Uterine smooth muscle cell (primary cell): ENCODE measurements around the gene KRT77. TPM values are rescaled to one million over a fixed set of nuclear protein-coding genes. Genes with fewer than 3 reads are reported as not detected.

Experiments
- total RNA-seq: library from RNA; depleted of rRNA; stranded (reverse); fragments of >200 nt; gene quantifications from 2 replicates; pipeline ENCODE4 v1.2.3, GENCODE V29; 2014

The KRT77 gene
- not detected in 2 replicates for total RNA-seq

DNA sequence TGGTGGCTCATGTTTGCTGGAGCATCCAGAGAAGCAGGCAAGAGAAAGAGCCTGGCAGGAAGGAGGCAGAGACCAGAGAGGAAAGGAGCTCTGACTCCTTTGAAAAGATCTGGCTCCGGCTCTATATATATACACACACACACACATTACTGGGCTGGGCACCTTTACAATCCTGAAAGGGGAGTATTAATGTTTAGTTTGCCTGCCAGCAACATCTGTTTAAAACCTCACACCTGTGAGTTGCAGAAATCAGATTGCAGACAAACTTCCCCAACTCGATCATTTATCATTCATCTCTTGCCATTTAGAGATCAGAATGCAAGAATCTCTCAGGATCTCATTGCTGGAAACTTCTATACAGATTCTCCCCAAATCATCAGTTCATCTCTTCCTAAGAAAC is at the start of gene KRT77:
KRT77 (minus strand) TSS at position 101 of the 400 bp plus-strand sequence; CDS start at position 11, 90 bp downstream.

DNA sequence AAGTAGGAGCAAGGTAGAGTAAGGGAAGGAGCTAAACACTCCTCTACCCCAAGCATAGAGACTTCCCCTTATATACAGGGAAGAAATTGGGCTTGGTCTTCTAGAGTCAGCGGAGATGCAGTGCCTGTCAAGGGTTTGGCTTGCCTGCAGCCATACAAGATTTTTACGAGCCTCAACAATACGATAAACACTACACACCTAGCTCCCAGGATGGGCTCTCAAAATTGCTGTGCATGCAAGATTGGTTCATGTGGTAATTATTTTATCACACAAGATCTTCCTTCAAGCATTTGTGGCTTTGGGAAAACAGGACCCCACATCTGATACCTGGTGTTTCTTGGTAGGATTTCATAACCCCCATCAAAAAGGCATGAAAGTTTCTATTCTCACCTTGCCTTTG is 23.0 kb downstream of the KRT77 start, which contains the start of gene KRT1:
KRT1 (minus strand) TSS at position 45 of the 400 bp plus-strand sequence. CDS start 59 bp downstream, outside the sequence.

DNA sequence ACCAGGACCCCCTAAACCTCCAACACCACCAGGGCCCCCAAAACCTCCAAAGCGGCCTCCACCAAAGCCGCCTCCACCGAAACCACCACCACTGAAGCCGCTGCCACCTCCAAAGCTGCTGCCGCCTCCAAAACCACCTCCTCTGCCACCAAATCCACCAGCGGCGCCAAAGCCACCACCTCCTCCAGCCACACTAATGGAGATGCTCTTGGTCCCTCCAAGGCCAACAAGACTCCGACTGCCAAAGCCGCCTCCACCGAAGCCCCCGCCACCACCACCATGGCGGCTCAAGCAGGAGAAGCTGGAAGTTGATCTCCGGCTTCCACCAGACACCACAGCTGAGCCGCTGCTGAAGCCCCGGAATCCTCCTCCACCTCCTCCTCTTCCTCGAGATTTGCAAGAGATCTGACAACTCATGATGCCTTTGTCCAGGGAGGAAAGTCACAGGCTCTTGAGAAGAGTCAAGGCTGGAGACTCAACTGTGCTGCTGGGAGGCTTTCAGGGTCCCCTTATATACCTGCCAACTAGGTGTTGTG is 51.5 kb downstream of the KRT77 start, which contains the start of gene KRT2:
KRT2 (minus strand) TSS at position 486 of the 536 bp plus-strand sequence; CDS start at position 417, 69 bp downstream.

Other genes with a start within 250 kb of the KRT77 start
- not detected in 2 replicates for gene KRT6C, start 229.7 kb downstream of the KRT77 start, total RNA-seq
- not detected in 2 replicates for gene KRT6A, start 210.3 kb downstream of the KRT77 start, total RNA-seq
- 0.22 TPM in 1 of 2 replicates, not detected in the other for gene KRT5, start 183.1 kb downstream of the KRT77 start, total RNA-seq
- not detected in 2 replicates for gene KRT71, start 150.4 kb downstream of the KRT77 start, total RNA-seq
- not detected in 2 replicates for gene KRT74, start 129.7 kb downstream of the KRT77 start, total RNA-seq
- gene KRT72, start 102.1 kb downstream of the KRT77 start, total RNA-seq: not detected in 2 replicates
- gene KRT73, start 85.0 kb downstream of the KRT77 start, total RNA-seq: not detected in 2 replicates
- gene KRT2, start 51.3 kb downstream of the KRT77 start, total RNA-seq: not detected in 2 replicates
- gene KRT1, start 23.1 kb downstream of the KRT77 start, total RNA-seq: not detected in 2 replicates
- not detected in 2 replicates for gene KRT76, start 73.8 kb upstream of the KRT77 start, total RNA-seq
- gene KRT3, start 92.6 kb upstream of the KRT77 start, total RNA-seq: not detected in 2 replicates
- gene KRT4, start 110.6 kb upstream of the KRT77 start, total RNA-seq: under 0.01 TPM in 1 of 2 replicates, not detected in the other
- not detected in 2 replicates for gene KRT79, start 130.8 kb upstream of the KRT77 start, total RNA-seq
- gene KRT78, start 145.5 kb upstream of the KRT77 start, total RNA-seq: not detected in 2 replicates
- 7.7 and 9.7 TPM in 2 replicates for gene KRT8, start 201.6 kb upstream of the KRT77 start, total RNA-seq
- 34.6 and 35.4 TPM in 2 replicates for gene KRT18, start 245.6 kb upstream of the KRT77 start, total RNA-seq